HG03097 (cell line): Measurements from ENCODE around the gene C19orf44.

ENCODE experiments used
- ATAC-seq: cut with Tn5 transposase; IDR thresholded peaks from one replicate; pipeline ENCODE4 v1.9.1; 2021; ENCODE audit not compliant: unreplicated experiment, low FRiP score

C19orf44 gene

GRCh38 chr19:16514383-16515019 lies 18.3 kb downstream of the C19orf44 start:
- no peak for ATAC-seq

DNA sequence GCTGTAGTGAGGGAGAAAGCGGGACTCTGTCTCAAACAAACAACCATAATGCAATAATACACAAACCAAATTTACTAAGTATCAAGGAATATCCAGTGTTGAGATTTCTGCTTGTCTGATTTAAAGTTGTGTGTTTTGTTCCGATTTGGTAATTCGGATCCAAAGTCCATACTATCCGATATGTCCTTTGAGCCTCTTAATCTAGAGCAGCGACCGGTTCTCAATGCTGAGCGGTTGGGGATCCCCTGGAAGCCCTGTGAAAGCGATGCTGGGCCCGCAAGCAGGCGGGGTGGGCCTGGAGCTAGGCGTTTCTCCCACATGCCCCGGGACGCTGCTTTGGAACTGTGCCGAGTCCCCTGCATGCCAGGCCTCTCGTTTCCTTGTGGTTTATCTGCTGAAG lies 20.2 kb downstream of the C19orf44 start:
- no peak for ATAC-seq

DNA sequence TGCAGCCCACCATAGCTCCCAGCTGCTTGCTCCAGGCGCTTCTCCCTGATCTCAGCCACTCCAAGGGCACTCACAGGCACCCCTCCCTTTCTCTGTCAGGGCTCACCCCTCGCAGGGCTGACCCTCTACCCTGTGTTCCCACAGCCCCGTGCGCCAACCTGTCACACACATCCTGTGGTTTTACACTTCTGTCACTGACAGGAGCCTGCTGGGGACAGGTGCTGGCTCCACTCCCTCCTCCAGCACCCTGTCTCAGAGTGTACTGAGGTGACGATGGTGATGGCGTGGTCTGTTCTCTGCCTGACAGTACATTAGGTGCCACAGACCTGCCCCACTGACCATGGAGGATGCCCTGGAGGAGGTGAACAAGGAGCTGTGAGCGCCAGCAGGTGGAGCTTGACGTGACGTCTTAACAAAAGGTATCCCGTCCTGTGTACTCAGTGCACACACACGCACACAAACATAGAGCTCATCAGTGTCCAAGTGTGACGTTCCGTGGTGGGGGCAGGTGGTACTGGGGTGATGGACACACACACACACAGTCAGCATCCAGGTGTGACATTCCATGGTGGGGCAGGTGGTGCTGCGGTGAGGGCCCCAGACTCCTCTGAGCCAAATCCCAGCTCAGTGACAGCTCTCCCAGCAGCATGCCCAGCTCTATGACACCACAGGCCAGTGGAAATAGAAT lies 20.9 kb downstream of the C19orf44 start:
- no peak for ATAC-seq

DNA sequence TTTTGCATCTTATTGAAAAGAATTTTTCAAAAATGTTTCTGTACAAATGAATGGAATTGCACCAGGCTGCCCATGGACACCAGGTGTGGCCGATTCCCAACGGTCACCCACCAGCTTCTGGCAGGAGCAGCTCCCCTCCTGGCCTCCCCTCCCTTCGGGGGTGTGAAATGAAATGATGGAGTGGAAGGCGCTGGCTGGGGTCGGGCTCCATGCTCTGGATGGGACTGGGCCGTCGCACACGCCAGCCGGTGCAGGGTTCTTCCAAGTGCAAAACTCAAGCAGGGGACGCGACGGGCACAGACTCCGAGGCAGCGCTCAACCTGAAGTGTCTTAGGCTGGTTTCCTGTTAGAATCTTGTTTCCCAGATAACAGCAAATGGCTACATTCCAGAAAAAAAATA lies 21.9 kb downstream of the C19orf44 start:
- ATAC-seq, result no peak

GRCh38 chr19:16518483-16519229 lies 22.5 kb downstream of the C19orf44 start:
- no peak for ATAC-seq

GRCh38 chr19:16519230-16519687 lies 23.1 kb downstream of the C19orf44 start:
- no peak for ATAC-seq

DNA sequence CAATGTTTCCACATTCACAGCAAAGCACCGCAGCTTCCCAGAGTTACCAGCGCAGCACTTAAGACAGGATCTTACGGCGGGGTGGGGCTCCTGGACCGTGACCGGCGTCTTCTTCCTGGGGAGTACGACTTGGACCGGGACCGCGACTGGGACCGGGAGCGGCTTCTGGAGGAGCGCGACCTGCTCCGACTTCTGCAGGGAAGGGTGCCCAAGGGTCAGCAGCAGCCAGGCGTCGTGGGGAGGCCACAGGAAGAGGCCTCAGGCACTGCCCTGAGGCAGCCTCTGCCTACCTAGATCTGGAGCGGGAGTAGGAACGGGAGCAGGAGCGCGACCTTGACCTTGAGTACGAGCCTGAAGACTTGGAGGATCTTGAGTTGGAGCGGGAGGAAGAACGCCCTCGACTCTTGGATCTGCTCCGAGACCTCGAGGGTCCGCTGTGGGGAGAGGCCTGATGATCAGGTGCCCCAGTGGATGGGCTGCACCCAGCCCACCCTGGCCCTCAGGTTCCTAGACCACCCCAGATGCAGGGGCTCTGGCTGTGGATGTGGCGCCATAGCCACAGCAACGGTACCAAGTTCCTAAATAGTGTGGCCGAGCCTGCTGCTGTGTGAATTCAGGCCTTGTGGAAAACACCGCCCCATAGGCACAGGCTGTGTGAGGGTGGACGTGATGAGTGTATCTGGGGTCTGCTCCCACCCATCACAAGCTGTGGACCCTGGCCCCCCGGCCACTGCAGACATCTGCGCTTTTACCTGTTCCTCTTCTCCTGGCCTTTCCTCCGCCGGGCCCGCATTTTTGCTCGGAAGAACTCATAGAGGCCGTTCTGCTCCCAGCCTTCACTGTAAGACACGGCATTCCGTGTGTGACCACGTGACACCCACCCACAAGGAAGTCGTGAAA lies 24.1 kb downstream of the C19orf44 start:
- no peak for ATAC-seq

GRCh38 chr19:16520986-16521624 lies 24.9 kb downstream of the C19orf44 start:
- no peak for ATAC-seq

DNA sequence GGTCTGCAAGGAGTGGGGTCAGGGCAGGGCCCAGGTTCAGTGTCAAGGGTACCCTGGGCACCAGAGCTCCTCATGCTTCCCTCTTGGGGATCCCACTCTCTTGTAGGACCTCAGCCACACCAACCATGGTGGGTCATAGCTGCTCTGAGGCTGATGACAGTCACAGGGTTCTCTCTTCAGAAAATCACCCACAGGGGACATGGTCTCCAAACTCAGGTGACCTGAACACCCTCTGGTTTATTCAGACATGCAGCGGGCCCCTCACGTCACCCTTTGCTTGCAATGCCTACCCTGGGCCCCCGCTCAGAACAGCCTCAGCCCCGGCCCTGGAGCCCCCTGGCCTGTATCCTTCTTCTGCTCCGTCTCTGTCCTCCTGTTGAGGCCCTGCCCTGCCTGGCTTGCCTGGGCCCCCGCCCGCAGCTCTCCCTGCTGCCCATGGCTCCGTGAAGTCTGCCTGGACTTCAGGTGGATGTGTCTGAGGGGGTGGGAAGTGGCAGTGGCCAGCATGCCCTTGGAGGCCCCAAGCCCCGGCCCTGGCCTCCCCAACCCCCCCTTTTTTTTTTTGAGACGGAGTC lies 25.6 kb downstream of the C19orf44 start:
- no peak for ATAC-seq

DNA sequence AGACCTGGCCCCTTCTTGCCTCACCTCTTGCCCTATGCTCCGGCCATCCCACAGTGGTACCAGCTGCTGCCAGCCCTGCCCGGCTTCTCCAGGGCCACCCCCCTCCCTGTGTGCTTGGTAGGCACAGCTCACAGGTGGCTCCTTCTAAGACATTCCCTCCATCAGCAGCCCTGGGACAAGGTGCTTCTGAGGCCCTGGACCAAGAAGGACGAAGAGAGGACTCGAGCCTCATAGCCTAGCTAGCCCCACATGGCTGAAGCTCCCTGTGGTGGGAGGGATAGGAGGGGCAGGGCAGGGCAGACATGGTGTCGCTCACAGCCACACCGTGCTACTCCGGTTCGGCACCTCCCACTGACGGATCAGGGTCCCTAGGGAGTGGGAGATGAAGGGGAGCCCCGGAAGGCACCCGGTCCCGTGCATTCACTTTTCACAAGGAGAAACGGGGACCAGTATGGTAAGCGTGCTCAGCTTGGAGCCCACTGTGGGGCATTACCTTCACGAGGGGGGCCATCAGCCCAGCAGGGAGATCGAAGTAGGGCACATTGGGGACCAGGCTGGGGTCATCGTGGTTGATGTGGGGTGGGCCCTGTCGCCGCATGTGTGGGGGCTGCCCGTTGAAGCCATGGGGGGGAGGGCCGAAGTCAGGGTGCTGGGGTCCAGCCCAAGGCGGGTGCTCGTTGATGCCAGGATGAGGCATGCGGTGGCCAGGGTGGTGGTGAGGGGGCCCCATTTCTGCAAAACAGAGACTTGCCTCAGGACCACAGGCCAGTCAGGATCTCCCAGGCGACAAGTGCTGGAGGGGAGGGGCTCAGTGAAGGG lies 26.6 kb downstream of the C19orf44 start:
- no peak for ATAC-seq

GRCh38 chr19:16524991-16525734 lies 29.0 kb downstream of the C19orf44 start:
- no peak for ATAC-seq

DNA sequence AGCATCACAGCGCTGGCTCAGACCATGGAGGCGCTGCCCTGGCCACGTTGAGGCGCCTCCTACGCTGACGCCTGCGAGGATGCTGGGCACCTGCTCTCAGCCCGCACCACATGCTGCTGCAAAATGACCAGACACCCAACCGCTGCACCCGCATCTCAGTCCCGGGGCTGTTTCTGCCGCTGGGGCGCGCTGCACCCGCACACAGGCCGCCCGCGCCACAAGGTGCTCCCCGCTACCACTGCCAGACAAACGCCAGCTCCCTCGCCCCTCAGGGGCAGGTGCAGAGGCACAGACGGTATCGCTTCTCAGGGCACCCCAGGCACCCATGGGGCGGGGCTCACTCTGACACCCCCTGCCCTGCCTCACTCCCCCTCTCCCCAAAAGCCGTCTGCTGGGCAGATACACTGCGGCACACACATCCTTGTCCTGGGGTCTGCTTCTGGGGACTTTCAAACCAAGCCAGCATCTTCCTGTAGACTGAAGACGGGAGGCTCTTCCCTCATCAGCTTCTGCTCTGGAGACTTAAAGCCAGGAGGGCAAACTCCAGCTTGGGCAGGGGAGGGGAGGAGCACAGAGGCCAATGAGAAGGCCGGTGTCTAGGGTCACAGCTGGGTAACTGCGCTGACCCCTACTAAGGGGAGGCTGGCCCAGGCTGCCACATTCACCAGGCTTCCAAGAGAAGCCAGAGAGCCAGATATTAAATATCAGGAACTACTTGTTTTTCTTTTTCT lies 29.7 kb downstream of the C19orf44 start:
- ATAC-seq, result no peak

DNA sequence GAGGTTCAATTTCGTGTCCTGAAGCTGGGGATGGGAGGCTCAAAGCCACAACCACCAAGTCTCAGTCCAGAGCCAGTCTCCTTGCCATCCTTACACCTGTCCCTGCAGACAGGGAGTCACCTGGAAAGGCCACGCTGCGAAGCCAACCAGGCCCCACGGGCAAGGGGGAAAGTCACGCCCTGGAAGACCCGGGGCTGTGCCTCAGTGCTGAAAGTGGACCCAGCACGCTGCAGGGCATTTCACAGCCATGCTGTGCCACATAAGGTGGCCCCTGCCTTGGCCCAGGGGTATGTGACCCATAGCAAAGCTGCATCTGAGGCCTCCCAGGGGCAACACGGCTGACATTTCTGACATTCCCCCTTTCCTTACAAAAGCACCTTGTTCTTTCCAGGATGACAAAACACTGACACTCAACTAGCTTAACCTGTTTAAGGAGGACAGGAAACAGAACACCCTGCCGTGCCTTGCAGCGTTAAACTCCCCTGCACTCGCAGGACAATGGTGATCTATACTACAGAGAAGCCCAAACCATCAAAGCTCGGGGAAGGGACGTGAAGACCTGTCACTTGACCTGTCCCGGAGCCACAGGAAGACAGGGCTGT lies 31.2 kb downstream of the C19orf44 start:
- ATAC-seq, result no peak

DNA sequence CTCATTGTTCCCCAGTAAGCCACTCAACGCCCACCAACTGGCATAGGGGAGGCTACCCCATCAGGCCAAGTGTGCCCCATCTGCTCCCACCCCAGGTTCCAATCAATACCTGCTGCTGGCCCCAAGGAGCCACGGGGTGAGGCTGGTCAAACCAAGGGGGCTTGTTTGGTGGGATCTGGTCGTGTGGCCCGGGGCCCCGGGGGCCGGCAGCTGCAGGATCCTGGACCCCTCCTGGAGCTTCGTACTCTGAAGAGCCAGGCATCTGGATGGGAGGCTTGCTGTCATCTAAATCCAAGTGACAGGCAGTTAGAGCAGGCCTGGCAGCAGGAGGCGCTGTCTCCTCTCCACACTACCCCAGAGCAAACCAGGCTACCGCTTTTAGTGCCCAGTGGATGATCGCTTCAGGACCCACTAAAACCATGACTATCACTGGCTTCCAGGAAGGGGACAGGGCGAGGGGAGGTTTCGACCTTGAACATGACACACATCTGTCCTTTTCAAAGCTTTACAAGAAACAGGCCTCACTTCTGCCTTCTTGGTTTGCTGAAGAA lies 31.9 kb downstream of the C19orf44 start:
- ATAC-seq, result no peak

DNA sequence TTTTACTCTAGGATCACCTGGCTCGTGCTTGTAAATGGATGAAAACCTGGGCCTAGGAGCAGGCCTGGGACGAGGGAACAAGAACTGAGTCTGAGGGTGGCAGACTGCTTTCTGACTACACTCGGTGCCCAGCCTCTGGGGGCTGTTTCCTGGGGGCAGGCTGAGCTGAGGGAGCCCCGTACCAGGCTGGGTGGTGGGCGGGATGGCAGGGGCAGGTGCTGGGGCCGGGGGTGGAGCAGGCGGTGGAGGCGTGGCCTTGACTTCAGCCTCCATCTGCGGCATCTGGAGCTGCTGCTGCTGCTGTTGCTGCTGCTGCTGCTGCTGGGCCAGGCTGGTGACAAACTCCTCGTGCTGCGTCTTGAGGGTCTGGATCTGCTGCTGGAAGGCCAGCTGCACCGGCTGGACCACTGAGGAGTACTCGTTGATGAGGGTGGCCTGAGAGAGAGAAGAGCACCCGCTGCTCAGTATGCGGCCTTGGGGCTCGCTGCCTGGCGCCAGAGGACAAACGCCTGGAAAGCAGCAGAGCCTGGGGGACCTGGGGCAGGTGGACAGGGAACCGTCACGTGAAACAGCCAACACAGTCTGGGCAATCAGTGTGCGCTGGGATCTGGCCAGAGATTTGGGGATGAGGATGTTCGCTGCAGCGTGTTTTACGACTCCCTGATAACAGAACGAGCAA lies 33.4 kb downstream of the C19orf44 start:
- no peak for ATAC-seq
